GM19238 (cell line): ENCODE measurements around the gene TUBB.
"Not testable (repeated sequence)": the region's sequence is repeated elsewhere in the genome, so short reads cannot be mapped to it uniquely, and the experiment has no call there.

ENCODE experiments used
- DNase-seq: peaks from one replicate; pipeline ENCODE4 v3.0.0; 2011; ENCODE audit warnings: low spot score; ENCODE audit not compliant: insufficient read length

The TUBB gene

DNA sequence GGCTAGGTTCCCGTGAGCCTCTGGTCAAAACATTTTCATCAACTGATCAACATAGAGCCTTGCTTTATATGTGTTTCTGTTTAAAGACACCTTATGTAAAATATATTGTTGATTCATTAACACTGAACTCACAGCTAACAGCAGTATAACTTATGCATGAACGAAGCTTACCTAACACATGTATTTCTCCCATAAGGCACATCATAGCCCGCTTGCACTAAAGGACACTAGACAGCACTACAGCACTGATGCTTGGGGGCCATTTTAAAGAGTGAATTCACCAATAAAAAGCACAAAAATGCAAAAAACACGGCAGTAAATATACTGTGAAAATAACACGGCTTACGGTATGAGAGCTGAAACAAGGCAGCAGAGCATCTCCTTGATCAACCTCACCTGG, 18.4 kb downstream of the TUBB start:
- DNase-seq: no peak

GRCh38 chr6:30740540-30740870, 20.4 kb downstream of the TUBB start:
- no peak for DNase-seq

DNA sequence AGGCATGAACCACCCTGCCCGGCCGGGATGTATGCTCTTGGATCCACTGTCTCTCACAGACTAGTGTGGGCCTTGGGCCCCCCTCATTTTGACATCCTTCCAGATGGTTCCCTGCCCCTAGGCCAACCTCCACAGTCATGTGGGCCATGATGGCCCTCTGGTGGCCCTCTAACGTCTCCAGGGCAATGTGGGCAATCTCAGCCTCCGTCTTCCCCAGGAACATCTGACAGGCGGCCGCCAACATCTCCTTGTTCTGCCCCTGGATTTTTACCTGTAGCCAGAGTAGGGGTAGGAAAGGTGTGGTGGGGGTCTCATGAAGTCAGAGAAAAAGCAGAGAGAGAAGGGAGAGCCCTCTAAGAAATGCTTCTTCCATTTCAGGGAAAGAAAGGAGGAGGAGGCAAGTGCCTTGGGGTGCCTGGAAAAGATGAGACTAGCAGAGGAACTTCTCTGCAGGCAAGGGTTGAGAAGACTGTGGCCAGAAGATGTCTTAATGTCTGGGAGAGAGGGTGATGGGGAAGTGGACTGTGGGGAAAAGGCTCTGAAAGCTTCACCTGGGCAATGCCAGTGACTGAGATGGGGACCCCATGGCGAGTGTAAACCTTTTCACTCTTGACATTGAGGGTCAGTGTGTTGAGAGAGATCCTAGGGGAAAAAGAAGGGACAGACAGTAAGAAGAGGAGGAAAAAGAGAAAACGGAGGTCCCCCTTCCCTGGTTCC, 21.1 kb downstream of the TUBB start:
- no peak for DNase-seq

DNA sequence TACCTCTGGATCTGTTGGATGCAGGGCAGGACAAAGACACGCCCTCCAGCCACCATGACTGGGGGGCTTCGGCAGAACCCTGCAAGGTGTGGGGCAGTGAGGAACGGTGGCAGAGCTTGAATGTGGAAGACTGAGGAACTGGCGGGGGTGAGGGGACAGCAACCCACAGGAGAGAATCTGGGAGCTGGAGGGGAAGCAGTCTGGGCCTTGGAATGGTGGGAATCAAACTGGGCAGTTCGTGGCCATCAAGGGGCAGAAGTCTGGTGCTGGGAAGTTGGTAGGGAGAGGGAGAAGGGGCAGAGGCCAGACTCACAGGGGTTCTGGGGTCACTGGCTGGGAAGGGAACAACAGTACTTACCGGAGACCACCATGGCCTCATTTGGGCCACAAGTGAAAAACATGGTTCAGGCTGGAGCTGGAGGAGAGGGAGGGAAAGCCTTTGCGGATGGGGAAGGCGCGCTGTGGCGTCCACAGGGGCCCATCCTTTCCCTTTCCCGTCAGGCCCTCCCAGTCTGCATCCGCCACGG, 21.7 kb downstream of the TUBB start:
- no peak for DNase-seq

- DNase-seq: peak; percentile 88
Observed at GRCh38 chr6:30742316-30743098, 22.4 kb downstream of the TUBB start, which contains the start of gene FLOT1. Gene FLOT1, minus strand, starts transcription at chr6:30742687. Its CDS starts 498 bp downstream, at chr6:30742189.

- no peak for DNase-seq
Observed at GRCh38 chr6:30743099-30744053, 23.2 kb downstream of the TUBB start.

DNA sequence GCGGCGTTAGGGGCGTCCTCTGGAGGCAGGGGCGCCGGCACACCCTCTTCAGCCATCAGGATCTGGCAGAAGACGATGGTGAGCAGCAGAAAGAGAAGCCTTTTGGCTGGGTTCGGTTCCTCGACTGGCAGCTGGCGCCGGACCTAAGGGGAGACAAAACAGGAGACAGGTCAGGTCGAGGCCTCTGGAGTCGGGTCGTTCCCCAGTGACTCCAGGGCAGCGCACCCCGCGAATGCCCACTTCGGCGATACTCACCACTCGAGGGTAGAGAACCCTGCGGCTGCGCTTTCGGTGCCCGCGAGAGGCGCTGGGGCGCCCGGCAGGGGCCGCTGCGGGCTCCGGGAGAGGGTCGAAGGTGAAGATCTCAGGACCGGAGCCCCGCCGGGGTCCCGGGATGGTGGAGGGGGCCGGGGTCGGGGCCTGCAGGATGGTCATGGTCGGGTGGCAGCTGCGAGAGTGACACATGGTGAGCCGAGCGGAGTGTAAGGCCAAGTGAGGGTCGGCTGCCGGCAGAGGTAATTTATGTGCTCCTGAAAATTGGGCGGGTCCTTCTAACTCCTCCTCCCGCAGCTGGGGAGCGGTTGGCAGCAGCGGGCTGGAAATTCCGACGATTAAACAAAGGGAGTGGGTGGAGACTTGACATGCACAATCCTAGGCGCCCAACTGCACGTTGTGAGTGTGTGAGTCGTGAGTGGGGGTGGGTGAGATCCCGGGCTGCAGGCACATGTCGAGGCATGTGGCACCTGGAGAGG, 24.1 kb downstream of the TUBB start, which contains the start of gene IER3:
Gene IER3 (minus strand): TSS at position 494 of the 752 bp plus-strand sequence. CDS start 29 bp downstream, at position 465.
- DNase-seq: peak; percentile 57

GRCh38 chr6:30747300-30747687, 27.1 kb downstream of the TUBB start:
- DNase-seq: no peak

- no peak for DNase-seq
Observed at GRCh38 chr6:30747902-30748769, 28.0 kb downstream of the TUBB start.

GRCh38 chr6:30748851-30749540, 28.8 kb downstream of the TUBB start:
- no peak for DNase-seq

GRCh38 chr6:30749554-30750378, 29.6 kb downstream of the TUBB start:
- no peak for DNase-seq

DNA sequence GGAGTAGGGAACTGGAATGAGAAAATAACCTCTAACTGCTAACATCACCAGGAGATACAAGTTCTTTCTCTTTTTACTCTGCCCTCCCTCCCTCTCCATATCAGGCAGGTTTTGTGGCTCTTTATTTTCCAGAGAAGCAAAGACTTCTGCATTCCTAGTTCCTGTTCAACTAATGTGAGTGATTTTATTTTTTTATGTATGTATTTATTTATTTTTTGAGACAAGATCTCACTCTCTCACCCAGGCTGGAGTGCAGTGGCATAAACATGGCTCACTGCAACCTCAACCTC, 30.2 kb downstream of the TUBB start:
- no peak for DNase-seq

DNA sequence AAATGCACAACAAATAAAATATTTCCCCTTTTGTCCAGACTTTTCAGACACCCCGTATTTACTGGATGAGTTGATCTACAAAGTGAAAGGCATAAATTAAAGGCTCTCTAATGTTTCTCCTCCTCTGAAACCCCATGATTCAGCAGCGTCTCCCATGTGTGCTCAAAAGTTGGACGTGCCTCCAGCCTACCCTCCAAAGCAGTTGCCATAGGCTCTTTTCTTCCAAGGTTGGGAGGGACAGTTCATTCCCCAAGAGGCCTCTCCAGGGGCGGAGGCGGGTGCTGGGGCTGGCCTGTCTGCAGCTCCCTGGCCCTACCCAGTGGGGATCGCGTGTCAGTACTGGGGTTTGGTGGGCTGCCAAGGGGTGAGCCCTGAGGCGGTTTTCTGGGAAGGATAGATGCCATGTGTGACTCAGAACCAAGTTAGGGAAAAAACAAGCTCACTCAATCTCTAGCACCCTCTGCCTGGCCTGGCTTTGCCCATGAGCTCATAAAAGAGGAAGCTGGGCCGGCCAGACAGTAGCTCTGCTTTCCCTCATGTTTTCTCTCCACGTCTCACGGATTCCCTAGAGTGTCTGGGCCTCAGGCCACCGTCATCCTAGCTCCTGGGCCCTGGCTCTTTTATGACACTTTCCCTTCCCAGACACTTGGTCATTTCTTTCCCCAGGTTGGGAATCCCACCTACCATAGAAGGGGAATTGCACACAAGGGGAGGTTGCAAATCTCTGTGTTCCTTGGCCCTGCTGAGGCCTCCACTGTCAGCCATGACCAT, 32.2 kb downstream of the TUBB start:
- DNase-seq: no peak

GRCh38 chr6:30754631-30755030, 34.5 kb downstream of the TUBB start:
- no peak for DNase-seq

DNA sequence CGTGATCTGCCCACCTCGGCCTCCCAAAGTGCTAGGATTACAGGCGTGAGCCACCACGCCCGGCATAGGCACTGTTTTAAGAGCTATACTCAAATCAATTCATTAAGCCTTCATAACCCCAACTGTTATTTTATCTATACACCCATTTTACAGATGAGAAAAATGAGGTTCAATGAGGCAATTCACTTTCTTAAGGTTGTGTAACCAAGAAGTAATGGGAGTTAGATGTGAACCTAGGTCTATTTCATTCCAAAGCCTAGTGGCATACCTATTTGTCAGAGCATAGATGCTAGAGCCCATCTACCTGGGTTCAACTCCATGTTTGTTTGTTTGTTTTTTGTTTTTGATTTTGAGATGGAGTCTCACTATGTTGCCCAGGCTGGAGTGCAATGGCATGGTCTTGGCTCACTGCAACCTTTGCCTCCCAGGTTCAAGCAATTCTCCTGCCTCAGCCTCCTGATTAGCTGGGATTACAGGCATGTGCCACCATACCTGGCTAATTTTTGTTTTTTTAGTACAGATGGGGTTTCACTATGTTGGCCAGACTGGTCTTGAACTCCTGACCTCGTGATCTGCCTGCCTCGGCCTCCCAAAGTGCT, 36.4 kb downstream of the TUBB start:
- DNase-seq: not testable (repeated sequence)

DNA sequence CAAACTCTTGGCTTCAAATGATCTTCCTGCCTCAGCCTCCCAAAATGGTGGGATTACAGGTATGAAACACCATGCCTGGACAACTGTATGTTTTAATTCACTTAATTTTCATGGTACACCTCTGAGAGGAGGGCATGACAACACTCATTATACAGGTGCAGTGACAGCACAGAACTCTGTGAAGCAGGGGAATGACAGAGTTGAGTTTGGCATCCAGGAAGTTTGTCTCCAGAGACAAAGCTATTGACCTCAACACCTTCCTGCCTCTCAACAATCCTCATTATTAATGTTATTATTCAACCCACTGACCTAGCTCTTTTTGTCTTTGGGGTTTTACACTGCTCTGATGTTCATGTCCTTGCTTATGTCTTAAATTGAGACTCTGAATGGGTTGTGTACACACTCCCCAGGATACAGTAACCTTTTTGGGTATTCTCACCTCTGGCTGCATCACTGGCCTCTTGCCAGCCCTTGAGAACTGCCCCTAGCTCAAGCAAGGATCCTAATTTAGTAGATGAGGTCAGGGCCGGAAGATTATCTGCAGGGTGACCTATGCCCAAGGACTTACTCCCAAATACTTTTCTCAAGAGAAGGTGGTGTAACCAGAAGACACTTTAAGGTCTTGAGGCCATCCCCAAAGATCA, 37.2 kb downstream of the TUBB start:
- no peak for DNase-seq
